LNCAP (cell line): ENCODE measurements around the gene TPO.

ENCODE experiments used
- TF ChIP-seq, protein P1 (sequence below): fragments of 450-650 bp; IDR thresholded peaks from 2 replicates; pipeline ENCODE4 v1.5.1; 2017; ENCODE audit warnings: mild to moderate bottlenecking

The TPO gene

DNA sequence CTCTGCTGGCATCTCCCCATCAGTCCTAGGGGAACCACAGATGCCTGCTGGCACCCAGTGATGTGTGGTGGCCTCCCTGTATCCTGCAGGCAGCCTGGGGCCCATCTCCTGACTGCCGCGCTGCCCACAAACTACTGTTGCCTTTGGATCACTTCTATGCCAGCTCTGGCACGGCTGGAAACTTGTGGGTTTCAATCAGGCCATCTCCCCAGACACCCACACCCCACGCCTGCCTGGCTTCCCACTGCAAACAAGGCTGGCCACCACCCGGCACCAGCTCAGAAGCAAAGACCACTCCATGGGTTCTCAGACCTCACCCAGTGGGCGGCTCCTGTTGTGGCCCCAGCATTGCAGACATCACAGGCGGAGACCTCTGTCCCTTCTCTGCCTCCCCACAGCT lies 15.1 kb upstream of the TPO start:
- TF ChIP-seq, protein P1, sequence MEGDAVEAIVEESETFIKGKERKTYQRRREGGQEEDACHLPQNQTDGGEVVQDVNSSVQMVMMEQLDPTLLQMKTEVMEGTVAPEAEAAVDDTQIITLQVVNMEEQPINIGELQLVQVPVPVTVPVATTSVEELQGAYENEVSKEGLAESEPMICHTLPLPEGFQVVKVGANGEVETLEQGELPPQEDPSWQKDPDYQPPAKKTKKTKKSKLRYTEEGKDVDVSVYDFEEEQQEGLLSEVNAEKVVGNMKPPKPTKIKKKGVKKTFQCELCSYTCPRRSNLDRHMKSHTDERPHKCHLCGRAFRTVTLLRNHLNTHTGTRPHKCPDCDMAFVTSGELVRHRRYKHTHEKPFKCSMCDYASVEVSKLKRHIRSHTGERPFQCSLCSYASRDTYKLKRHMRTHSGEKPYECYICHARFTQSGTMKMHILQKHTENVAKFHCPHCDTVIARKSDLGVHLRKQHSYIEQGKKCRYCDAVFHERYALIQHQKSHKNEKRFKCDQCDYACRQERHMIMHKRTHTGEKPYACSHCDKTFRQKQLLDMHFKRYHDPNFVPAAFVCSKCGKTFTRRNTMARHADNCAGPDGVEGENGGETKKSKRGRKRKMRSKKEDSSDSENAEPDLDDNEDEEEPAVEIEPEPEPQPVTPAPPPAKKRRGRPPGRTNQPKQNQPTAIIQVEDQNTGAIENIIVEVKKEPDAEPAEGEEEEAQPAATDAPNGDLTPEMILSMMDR = no peak

DNA sequence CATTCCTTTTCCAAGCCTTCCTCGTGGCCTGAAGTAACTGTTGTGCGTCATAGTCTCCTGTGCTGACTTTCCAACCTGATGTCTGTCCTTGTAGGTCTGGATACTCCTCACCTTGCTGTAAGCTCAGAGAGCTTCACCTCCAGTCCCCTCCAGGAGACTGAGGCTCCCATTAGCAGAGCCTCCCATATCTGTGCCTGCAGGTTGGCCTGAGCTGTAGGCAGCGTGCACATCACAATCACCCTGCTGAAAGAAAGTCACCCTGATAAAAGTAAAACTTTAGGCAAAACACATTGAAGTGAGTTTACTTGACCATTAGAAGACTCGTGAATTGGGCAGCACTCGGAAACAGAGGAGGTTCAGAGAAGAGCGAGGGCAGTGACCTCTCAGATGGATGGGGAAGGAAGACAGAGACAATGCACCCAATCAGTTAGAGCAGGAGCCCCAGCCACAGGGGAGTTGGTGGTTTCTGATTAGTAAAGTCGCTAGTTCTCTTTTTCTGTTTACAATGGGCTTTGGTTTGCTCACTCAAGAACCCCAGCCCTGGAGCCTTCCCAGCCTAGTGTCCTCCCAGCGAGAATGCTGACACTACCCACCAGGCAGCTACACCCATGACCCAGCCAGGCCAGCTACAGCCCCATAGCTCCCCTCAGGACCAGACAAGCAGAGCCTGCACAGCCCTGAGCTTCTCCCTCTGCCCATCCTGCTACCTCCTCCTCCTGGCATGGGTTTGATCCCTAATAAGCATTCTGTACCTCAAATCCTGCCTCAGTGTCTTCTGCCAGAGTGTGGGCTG lies 12.1 kb upstream of the TPO start:
- TF ChIP-seq, protein P1 = no peak

DNA sequence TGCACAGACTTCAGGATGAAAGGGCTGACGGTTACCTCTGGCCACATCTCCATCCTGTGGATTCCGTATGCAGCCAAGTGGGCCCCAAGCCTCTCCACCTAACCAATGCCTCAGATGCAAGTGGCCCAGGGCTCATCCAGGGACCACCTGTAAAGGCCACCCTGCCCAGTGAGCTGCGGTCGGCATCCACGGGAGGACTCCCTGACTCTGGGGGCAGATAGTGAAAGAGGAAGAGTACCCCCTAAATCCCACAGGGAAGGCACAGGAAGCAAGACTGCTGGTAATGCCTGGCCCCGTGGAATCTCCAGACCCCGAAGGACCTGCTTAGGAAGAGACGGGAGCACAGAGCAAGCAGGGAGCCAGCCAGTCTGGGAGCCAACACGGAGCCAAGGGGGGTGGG lies 11.2 kb upstream of the TPO start:
- TF ChIP-seq, protein P1 = no peak

DNA sequence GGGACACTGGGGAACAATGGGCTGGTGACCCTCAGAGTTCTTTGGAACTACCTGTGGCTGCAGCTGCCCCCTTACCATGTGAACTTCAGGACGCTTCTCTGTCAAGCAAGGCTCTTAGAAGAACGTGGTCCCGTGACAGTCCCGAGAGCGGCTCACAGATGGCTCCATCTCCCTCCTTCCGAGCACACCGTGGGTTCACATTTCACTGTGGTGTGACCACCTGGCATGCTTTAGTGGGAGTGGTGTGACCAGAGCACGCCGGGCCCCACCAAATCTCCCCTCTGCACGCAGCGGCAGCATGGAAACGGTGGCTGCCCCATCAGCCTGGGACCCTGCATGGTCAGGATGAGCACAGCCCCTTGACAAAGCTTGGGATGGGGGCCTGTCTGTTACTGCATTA lies 9.7 kb upstream of the TPO start:
- TF ChIP-seq, protein P1 = no peak

DNA sequence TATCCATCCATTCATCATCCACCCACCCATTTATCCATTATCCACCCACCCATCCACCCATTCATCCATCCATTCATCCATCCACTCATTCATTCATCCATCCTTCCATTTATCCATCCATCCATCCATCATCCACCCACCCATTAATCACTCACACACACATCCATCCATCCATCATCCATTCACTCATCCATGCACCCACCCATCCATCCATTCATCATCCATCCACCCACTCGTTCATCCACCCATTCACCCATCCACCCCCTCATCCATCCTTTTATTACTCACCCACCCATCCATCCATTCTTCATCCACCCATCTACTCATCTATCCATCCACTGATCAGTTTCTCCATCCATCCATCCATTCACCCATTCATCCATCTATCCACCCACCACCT lies 8.1 kb upstream of the TPO start:
- TF ChIP-seq, protein P1 = no peak

DNA sequence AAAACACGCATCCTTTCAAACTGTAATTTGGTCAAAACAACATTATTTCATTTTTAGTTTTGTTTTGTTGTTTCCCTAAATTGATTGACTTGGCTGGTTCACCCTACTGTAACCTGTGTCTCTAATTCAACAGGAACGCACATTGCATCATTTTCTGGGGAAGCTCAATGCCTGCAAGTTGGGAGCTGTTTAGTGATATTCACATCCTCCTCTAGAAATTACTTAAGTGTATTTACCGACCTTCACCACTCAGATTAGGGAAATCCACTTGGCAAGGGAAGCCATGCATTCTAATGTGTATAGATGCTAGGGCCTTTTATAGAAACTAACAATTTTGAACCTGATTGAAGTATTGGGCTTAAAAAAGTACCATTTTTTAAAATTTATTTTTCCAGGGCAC lies 7.3 kb upstream of the TPO start:
- TF ChIP-seq, protein P1 = no peak

DNA sequence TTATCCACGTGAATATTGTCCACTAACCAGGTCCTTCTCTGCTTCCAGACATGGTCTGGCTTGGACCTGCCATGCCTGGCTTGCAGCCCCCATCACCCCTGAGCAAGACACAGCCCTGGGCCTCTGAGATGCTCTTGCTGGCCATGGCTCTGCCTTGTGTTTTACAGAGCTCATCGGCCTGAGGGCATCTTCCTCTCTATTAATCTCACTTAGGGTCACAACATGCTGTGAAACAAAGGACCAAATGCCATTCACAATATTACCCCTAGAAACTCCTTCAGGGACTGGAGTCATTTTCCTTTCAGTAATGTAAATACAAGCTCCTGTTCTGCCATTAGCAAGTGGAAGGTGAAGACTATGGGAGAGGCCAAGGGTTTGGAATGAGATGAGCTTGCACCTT lies 6.8 kb upstream of the TPO start:
- TF ChIP-seq, protein P1 = no peak
